ENCODE measurements around the gene FHL2. TPM values are rescaled to one million over a fixed set of nuclear protein-coding genes. Genes with fewer than 3 reads are reported as not detected.

FHL2 gene
- total and polyA plus RNA-seq, 4 experiments from 2014 or later, result 0.23 to 0.87 (median 0.33) TPM; not detected in 1

GRCh38 chr2:105358593-105358992 is 40.3 kb downstream of the FHL2 start:
- H3K9me3 ChIP-seq (ENCODE audit: control insufficient read depth in 1 of 2, low read length in 2 of 2), result peaks cover 0 to 8% of the 10 kb centered on the region in 2 donors
- intact Hi-C loops (cut with micrococcal nuclease), result no loop called here
- H3K4me1 Mint-ChIP-seq, result peaks cover 16 to 27% (median 22%) of the 10 kb centered on the region in 4 donors
- H3K27ac Mint-ChIP-seq, result no peak overlapping the region
- CTCF ChIA-PET (ENCODE audit: partially characterized antibody), result no interaction called here
- peaks cover 12% of the 10 kb centered on the region for H3K4me1 ChIP-seq (ENCODE audit: insufficient read depth, low read length)
- H3K36me3 ChIP-seq (ENCODE audit: insufficient read depth, low read length), result peaks cover 21% of the 10 kb centered on the region
- peaks cover 0 to 29% (median 17%) of the 10 kb centered on the region in 8 donors for H3K9me3 Mint-ChIP-seq
- no peak overlapping the region for H3K27ac ChIP-seq (ENCODE audit: low read depth, low read length)
- peaks cover 46 to 52% of the 10 kb centered on the region in 2 donors for H3K36me3 Mint-ChIP-seq
- POLR2A ChIA-PET (ENCODE audit: partially characterized antibody), result no interaction called here
- no peaks in the 10 kb centered on the region for H3K27me3 Mint-ChIP-seq
- H3K4me3 ChIP-seq (ENCODE audit: low read length in 2 of 2), result no peak overlapping the region
- no peak for DNase-seq
- H3K27me3 ChIP-seq (ENCODE audit: insufficient read depth, low read length), result no peaks in the 10 kb centered on the region
- H3K4me3 Mint-ChIP-seq, result no peak overlapping the region

GRCh38 chr2:105357122-105357521 is 41.7 kb downstream of the FHL2 start:
- Mint-ChIP-seq H3K4me1 (peaks cover 15 to 21% (median 17%) of the 10 kb centered on the region in 4 donors), H3K4me3 (no peak overlapping the region), H3K36me3 (peaks cover 56 to 63% of the 10 kb centered on the region in 2 donors), H3K9me3 (peaks cover 0 to 29% (median 17%) of the 10 kb centered on the region in 8 donors), H3K27ac (peak overlapping the region in 1 of 7 donors; percentile 82), H3K27me3 (no peaks in the 10 kb centered on the region)
- H3K4me1 ChIP-seq (ENCODE audit: insufficient read depth, low read length), result peaks cover 12% of the 10 kb centered on the region
- no peak for DNase-seq
- intact Hi-C loops (cut with micrococcal nuclease), result no loop called here
- H3K27me3 ChIP-seq (ENCODE audit: insufficient read depth, low read length), result no peaks in the 10 kb centered on the region
- peaks cover 21% of the 10 kb centered on the region for H3K36me3 ChIP-seq (ENCODE audit: insufficient read depth, low read length)
- H3K4me3 ChIP-seq (ENCODE audit: low read length in 2 of 2), result no peak overlapping the region
- no peak overlapping the region for H3K27ac ChIP-seq (ENCODE audit: low read depth, low read length)
- H3K9me3 ChIP-seq (ENCODE audit: control insufficient read depth in 1 of 2, low read length in 2 of 2), result peaks cover 0 to 8% of the 10 kb centered on the region in 2 donors
- ChIA-PET POLR2A (ENCODE audit: partially characterized antibody) (no interaction called here), CTCF (ENCODE audit: partially characterized antibody) (no interaction called here)

- peaks cover 68% of the 10 kb centered on the region for H3K36me3 ChIP-seq (ENCODE audit: insufficient read depth, low read length)
- H3K4me1 ChIP-seq (ENCODE audit: insufficient read depth, low read length), result no peaks in the 10 kb centered on the region
- no peak overlapping the region for H3K4me3 ChIP-seq (ENCODE audit: low read length in 2 of 2)
- ChIA-PET CTCF (ENCODE audit: partially characterized antibody) (interaction anchor here (0.7 to 2.1 kb wide), 6 partner anchors 12 to 1198 kb away, joined by 3 to 6 read pairs (median 3); no protein-coding TSS in a partner anchor), POLR2A (ENCODE audit: partially characterized antibody) (no interaction called here)
- H3K27ac Mint-ChIP-seq, result peak overlapping the region in 1 of 7 donors; percentile 22
- no peaks in the 10 kb centered on the region for H3K9me3 ChIP-seq (ENCODE audit: control insufficient read depth in 1 of 2, low read length in 2 of 2)
- no peak overlapping the region for H3K27ac ChIP-seq (ENCODE audit: low read depth, low read length)
- no peaks in the 10 kb centered on the region for H3K27me3 ChIP-seq (ENCODE audit: insufficient read depth, low read length)
- H3K27me3 Mint-ChIP-seq, result no peaks in the 10 kb centered on the region
- intact Hi-C loops (cut with micrococcal nuclease), result loop anchor here (1.0 kb wide), 1 partner anchor 176 kb away; no protein-coding TSS in a partner anchor
- DNase-seq, result peak in 3 of 5 donors; percentile 20 to 29 (median 26)
- H3K9me3 Mint-ChIP-seq, result no peaks in the 10 kb centered on the region
- no peak overlapping the region for H3K4me3 Mint-ChIP-seq
- H3K4me1 Mint-ChIP-seq, result peaks cover 5 to 9% (median 7%) of the 10 kb centered on the region in 4 donors
- peaks cover 50 to 76% of the 10 kb centered on the region in 2 donors for H3K36me3 Mint-ChIP-seq
Observed at GRCh38 chr2:105344704-105345345, 54.0 kb downstream of the FHL2 start.

- Histone ChIP-seq H3K9me3 (ENCODE audit: control insufficient read depth in 1 of 2, low read length in 2 of 2) (no peaks in the 10 kb centered on the region), H3K4me3 (ENCODE audit: low read length in 2 of 2) (no peak overlapping the region), H3K4me1 (ENCODE audit: insufficient read depth, low read length) (peaks cover 28% of the 10 kb centered on the region), H3K36me3 (ENCODE audit: insufficient read depth, low read length) (peaks cover 35% of the 10 kb centered on the region), H3K27ac (ENCODE audit: low read depth, low read length) (no peak overlapping the region), H3K27me3 (ENCODE audit: insufficient read depth, low read length) (no peaks in the 10 kb centered on the region)
- no peak for DNase-seq
- peak overlapping the region in 6 of 8 donors; percentile 14 to 61 (median 40) for H3K4me3 Mint-ChIP-seq
- H3K27ac Mint-ChIP-seq, result peak overlapping the region in 6 of 7 donors; percentile 6 to 100 (median 82)
- intact Hi-C loops (cut with micrococcal nuclease), result loop anchor here (10.0 kb wide), 2 partner anchors 755 to 855 kb away; partner anchors contain the start of gene UXS1
- no peaks in the 10 kb centered on the region for H3K27me3 Mint-ChIP-seq
- peaks cover 22 to 52% of the 10 kb centered on the region in 2 donors for H3K36me3 Mint-ChIP-seq
- CTCF ChIA-PET (ENCODE audit: partially characterized antibody), result interaction anchor here (3.7 kb wide), 1 partner anchor 10 kb away, joined by 17 read pairs; the partner anchor contains the start of gene TGFBRAP1
- no peaks in the 10 kb centered on the region for H3K9me3 Mint-ChIP-seq
- POLR2A ChIA-PET (ENCODE audit: partially characterized antibody), result interaction anchor here (1.0 kb wide), 1 partner anchor 518 kb away, joined by 4 read pairs; no protein-coding TSS in a partner anchor
- H3K4me1 Mint-ChIP-seq, result peaks cover 22 to 46% (median 33%) of the 10 kb centered on the region in 4 donors
Observed at GRCh38 chr2:105339414-105339813, 59.4 kb downstream of the FHL2 start.

- Mint-ChIP-seq H3K4me3 (peak overlapping the region; percentile 95 to 100 (median 99)), H3K27me3 (no peaks in the 10 kb centered on the region), H3K9me3 (no peaks in the 10 kb centered on the region), H3K27ac (peak overlapping the region; percentile 99 to 100 (median 100)), H3K36me3 (peaks cover 22 to 46% of the 10 kb centered on the region in 2 donors), H3K4me1 (peaks cover 22 to 46% (median 33%) of the 10 kb centered on the region in 4 donors)
- no peaks in the 10 kb centered on the region for H3K9me3 ChIP-seq (ENCODE audit: control insufficient read depth in 1 of 2, low read length in 2 of 2)
- H3K36me3 ChIP-seq (ENCODE audit: insufficient read depth, low read length), result peaks cover 26% of the 10 kb centered on the region
- H3K4me1 ChIP-seq (ENCODE audit: insufficient read depth, low read length), result peaks cover 28% of the 10 kb centered on the region
- H3K4me3 ChIP-seq (ENCODE audit: low read length in 2 of 2), result peak overlapping the region; percentile 92 to 93
- H3K27me3 ChIP-seq (ENCODE audit: insufficient read depth, low read length), result no peaks in the 10 kb centered on the region
- intact Hi-C loops (cut with micrococcal nuclease), result loop anchor here (10.0 kb wide), 2 partner anchors 757 to 857 kb away; partner anchors contain the start of gene UXS1
- DNase-seq, result no peak
- ChIA-PET POLR2A (ENCODE audit: partially characterized antibody) (interaction anchor here (1.0 to 2.3 kb wide), 3 partner anchors 9 to 757 kb away, joined by 3 to 18 read pairs (median 6); no protein-coding TSS in a partner anchor), CTCF (ENCODE audit: partially characterized antibody) (interaction anchor here (0.6 to 1.2 kb wide), 2 partner anchors 172 to 183 kb away, joined by 3 read pairs; no protein-coding TSS in a partner anchor)
- H3K27ac ChIP-seq (ENCODE audit: low read depth, low read length), result peak overlapping the region; percentile 99
Observed at GRCh38 chr2:105338020-105338385, 60.8 kb downstream of the FHL2 start.

- intact Hi-C loops (cut with micrococcal nuclease), result loop anchor here (10.0 kb wide), 2 partner anchors 757 to 857 kb away; partner anchors contain the start of gene UXS1
- Mint-ChIP-seq H3K36me3 (peaks cover 16 to 41% of the 10 kb centered on the region in 2 donors), H3K4me1 (peaks cover 22 to 46% (median 33%) of the 10 kb centered on the region in 4 donors), H3K9me3 (no peaks in the 10 kb centered on the region), H3K4me3 (peak within 1 kb of the TSS; percentile 95 to 100 (median 99)), H3K27me3 (no peaks in the 10 kb centered on the region), H3K27ac (peak within 1 kb of the TSS; percentile 99 to 100 (median 100))
- peak within 1 kb of the TSS; percentile 92 to 93 for H3K4me3 ChIP-seq (ENCODE audit: low read length in 2 of 2)
- peaks cover 21% of the 10 kb centered on the region for H3K36me3 ChIP-seq (ENCODE audit: insufficient read depth, low read length)
- CTCF ChIA-PET (ENCODE audit: partially characterized antibody), result interaction anchor here (0.6 to 1.2 kb wide), 2 partner anchors 173 to 184 kb away, joined by 3 read pairs; no protein-coding TSS in a partner anchor
- peaks cover 28% of the 10 kb centered on the region for H3K4me1 ChIP-seq (ENCODE audit: insufficient read depth, low read length)
- no peaks in the 10 kb centered on the region for H3K27me3 ChIP-seq (ENCODE audit: insufficient read depth, low read length)
- H3K27ac ChIP-seq (ENCODE audit: low read depth, low read length), result peak within 1 kb of the TSS; percentile 99
- DNase-seq, result peak; percentile 91 to 93 (median 91)
- H3K9me3 ChIP-seq (ENCODE audit: control insufficient read depth in 1 of 2, low read length in 2 of 2), result no peaks in the 10 kb centered on the region
- POLR2A ChIA-PET (ENCODE audit: partially characterized antibody), result interaction anchor here (1.0 to 2.3 kb wide), 3 partner anchors 9 to 757 kb away, joined by 3 to 18 read pairs (median 6); no protein-coding TSS in a partner anchor
Observed at GRCh38 chr2:105337122-105338019, 61.5 kb downstream of the FHL2 start, which contains the start of gene C2orf49. Gene C2orf49 (plus strand): TSS chr2:105337540. CDS start chr2:105337588, 48 bp downstream.
